K562 (cell line): ENCODE measurements around the gene KIF17. TPM values are rescaled to one million over a fixed set of nuclear protein-coding genes. Genes with fewer than 3 reads are reported as not detected.

ENCODE experiments used
- C11orf30 ChIP-seq: fragments of 450-650 bp; IDR thresholded peaks from 2 replicates; pipeline ENCODE4 v1.6.1; 2016; ENCODE audit warnings: low read depth, mild to moderate bottlenecking
- CTBP1 ChIP-seq: fragments of 450-650 bp; IDR thresholded peaks from 2 replicates; pipeline ENCODE4 v1.6.1; 2016; ENCODE audit warnings: borderline replicate concordance
- ETV1 ChIP-seq: fragments of 450-650 bp; conservative IDR thresholded peaks from 2 replicates; pipeline ENCODE4 v1.6.1; 2016; ENCODE audit warnings: missing genetic modification characterization, control low read depth, low read depth, missing compliant biosample characterization
- HDAC8 ChIP-seq: fragments of 450-650 bp; IDR thresholded peaks from 2 replicates; pipeline ENCODE4 v1.6.1; 2016; ENCODE audit warnings: mild to moderate bottlenecking, missing genetic modification characterization, moderate library complexity, missing compliant biosample characterization
- KDM2B ChIP-seq: fragments of 250-450 bp; sonication (Bioruptor Pico); IDR thresholded peaks from 2 replicates; pipeline ENCODE4 v1.8.0; 2021; ENCODE audit warnings: mild to moderate bottlenecking, moderate library complexity
- NCOA6 ChIP-seq: fragments of 450-650 bp; IDR thresholded peaks from 2 replicates; pipeline ENCODE4 v1.6.1; 2017; ENCODE audit warnings: mild to moderate bottlenecking
- POLR2B ChIP-seq: fragments of 450-650 bp; IDR thresholded peaks from 2 replicates; pipeline ENCODE4 v1.6.1; 2018; ENCODE audit warnings: low read depth; ENCODE audit not compliant: partially characterized antibody
- PRPF4 ChIP-seq: fragments of 200-400 bp; formaldehyde crosslinking; IDR thresholded peaks from one replicate; pipeline ENCODE4 v1.6.1; 2017; ENCODE audit warnings: low read length, low read depth, mild to moderate bottlenecking; ENCODE audit not compliant: insufficient read depth, poor library complexity, severe bottlenecking
- RB1 ChIP-seq: fragments of 450-650 bp; IDR thresholded peaks from 2 replicates; pipeline ENCODE4 v1.6.1; 2017; ENCODE audit warnings: low read depth, mild to moderate bottlenecking
- SAP30 ChIP-seq: fragments of 200-600 bp; sonication (generic); IDR thresholded peaks from 2 replicates; pipeline ENCODE4 v1.6.1; 2012; ENCODE audit warnings: borderline replicate concordance, low read depth, mild to moderate bottlenecking, moderate library complexity, low read length, control low read depth, inconsistent platforms; ENCODE audit not compliant: insufficient read depth, poor library complexity, severe bottlenecking
- SETDB1 ChIP-seq: IDR thresholded peaks from one replicate; pipeline ENCODE4 v1.6.1; 2012; ENCODE audit warnings: low read length, control low read depth, inconsistent platforms
- SMAD4 ChIP-seq: fragments of 250-450 bp; sonication (Bioruptor Pico); conservative IDR thresholded peaks from 2 replicates; pipeline ENCODE4 v1.8.0; 2021; ENCODE audit warnings: inconsistent platforms, mild to moderate bottlenecking, moderate library complexity
- SP1 ChIP-seq: sonication (generic); formaldehyde crosslinking; IDR thresholded peaks from 2 replicates; pipeline ENCODE4 v1.8.1; 2022; ENCODE audit warnings: mild to moderate bottlenecking, missing genetic modification reagents
- SRF ChIP-seq, 2 experiments: fragments of 250-450, 450-650 bp in 1 of 2; sonication (Bioruptor Pico) in 1 of 2; sonication (generic) in 1 of 2; formaldehyde crosslinking; IDR thresholded peaks; 2 replicates each; pipeline versions ENCODE4 v1.5.0 to v1.5.1; 2020 to 2022; ENCODE audit warnings: mild to moderate bottlenecking in 1 of 2, missing genetic modification reagents in 1 of 2
- STAT5A ChIP-seq: IDR thresholded peaks from 2 replicates; pipeline ENCODE4 v1.6.1; 2012; ENCODE audit warnings: low read length, inconsistent platforms, borderline replicate concordance
- TRIM24 ChIP-seq, 2 experiments: fragments of 450-650 bp; IDR thresholded peaks; 2 replicates each; pipeline ENCODE4 v1.6.1; 2016
- U2AF2 ChIP-seq: fragments of 200-400 bp; formaldehyde crosslinking; optimal IDR thresholded peaks from 2 replicates; pipeline ENCODE3; 2017; ENCODE audit warnings: low read depth, mild to moderate bottlenecking, low read length
- ZEB2 ChIP-seq: fragments of 450-650 bp; IDR thresholded peaks from 2 replicates; pipeline ENCODE4 v1.6.1; 2016
- ZNF134 ChIP-seq: fragments of 250-450 bp; sonication (Bioruptor Pico); conservative IDR thresholded peaks from 2 replicates; pipeline ENCODE4 v1.4.0; 2020
- polyA plus RNA-seq, 8 experiments: library from polyadenylated mRNA; depleted of rRNA in 4 of 8; stranded (reverse) in 5 of 8; unstranded in 3 of 8; fragments of >200 nt; fragmentation: Nextera tagmentation in 2 of 8; fragmentation: Illumina TruSeq in 1 of 8; extraction: Ambion mirVana in 2 of 8; extraction: Trizol in 1 of 8; gene quantifications; 2 replicates each; pipeline versions ENCODE4 v1.2.1 to v1.2.3, GENCODE V29; 2011 to 2014; ENCODE audit warnings: inconsistent platforms in 1 of 8, missing spikeins in 1 of 8
- total RNA-seq, 7 experiments: library from RNA; depleted of rRNA in 6 of 7; stranded (reverse); fragments of >200 nt in 6 of 7; fragmentation: Illumina TruSeq in 2 of 7; extraction: Trizol in 2 of 7; gene quantifications; 2 replicates each; pipeline versions ENCODE4 v1.2.1 to v1.2.3, GENCODE V29; 2011 to 2021; ENCODE audit warnings: low replicate concordance in 1 of 7
- TF ChIP-seq, protein P1 (sequence below): sonication (generic); formaldehyde crosslinking; IDR thresholded peaks from 2 replicates; pipeline ENCODE4 v1.8.0; 2022; ENCODE audit warnings: missing genetic modification reagents, mild to moderate bottlenecking, borderline replicate concordance
- TF ChIP-seq, protein P2 (sequence below): fragments of 450-650 bp; IDR thresholded peaks from 2 replicates; pipeline ENCODE4 v1.6.1; 2016; ENCODE audit warnings: low read depth, mild to moderate bottlenecking, moderate library complexity
- TF ChIP-seq, protein P3 (sequence below), 2 experiments: fragments of 150-350 bp in 1 of 2; IDR thresholded peaks; 2 replicates each; pipeline ENCODE4 v1.6.1; 2012 to 2016; ENCODE audit warnings: low read depth in 2 of 2, low read length in 2 of 2, mild to moderate bottlenecking in 1 of 2, moderate library complexity in 1 of 2
- TF ChIP-seq, protein P4 (sequence below): sonication (generic); formaldehyde crosslinking; IDR thresholded peaks from 2 replicates; pipeline ENCODE4 v1.8.1; 2023; ENCODE audit warnings: mild to moderate bottlenecking, missing genetic modification reagents, moderate library complexity

The KIF17 gene
- total and polyA plus RNA-seq, 9 of the 15 experiments (the other 6 are each of a cell fraction or from before 2014, with no cell fraction given), result 0.04 to 0.47 (median 0.18) TPM; not detected in 5

DNA sequence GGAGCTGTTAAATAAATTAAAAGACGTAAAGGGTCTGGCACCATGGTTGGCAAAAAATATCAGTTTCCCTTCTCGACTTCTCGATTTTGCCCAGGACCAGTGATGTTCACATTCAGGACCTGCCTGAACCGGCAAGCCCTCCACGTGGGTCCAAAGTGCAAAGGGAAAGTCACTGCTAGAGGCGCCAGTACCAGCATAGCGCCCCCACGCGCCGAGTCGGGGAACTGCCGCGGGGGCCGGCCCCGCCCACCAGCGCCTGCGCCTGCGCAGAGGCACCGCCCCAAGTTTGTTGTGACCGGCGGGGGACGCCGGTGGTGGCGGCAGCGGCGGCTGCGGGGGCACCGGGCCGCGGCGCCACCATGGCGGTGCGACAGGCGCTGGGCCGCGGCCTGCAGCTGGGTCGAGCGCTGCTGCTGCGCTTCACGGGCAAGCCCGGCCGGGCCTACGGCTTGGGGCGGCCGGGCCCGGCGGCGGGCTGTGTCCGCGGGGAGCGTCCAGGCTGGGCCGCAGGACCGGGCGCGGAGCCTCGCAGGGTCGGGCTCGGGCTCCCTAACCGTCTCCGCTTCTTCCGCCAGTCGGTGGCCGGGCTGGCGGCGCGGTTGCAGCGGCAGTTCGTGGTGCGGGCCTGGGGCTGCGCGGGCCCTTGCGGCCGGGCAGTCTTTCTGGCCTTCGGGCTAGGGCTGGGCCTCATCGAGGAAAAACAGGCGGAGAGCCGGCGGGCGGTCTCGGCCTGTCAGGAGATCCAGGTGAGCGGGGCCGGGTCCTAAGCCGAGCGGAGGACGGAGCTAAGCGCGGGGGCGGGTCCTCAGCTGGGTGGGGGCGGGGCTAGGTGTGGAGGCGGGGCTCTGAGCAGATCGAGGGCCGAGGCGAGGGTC is 84.4 kb downstream of the KIF17 start, which contains the start of gene PINK1 (continued):
- TF ChIP-seq, protein P1, sequence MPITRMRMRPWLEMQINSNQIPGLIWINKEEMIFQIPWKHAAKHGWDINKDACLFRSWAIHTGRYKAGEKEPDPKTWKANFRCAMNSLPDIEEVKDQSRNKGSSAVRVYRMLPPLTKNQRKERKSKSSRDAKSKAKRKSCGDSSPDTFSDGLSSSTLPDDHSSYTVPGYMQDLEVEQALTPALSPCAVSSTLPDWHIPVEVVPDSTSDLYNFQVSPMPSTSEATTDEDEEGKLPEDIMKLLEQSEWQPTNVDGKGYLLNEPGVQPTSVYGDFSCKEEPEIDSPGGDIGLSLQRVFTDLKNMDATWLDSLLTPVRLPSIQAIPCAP (CRISPR knock-in tag), result no peak
- no peak for TF ChIP-seq ZEB2
- peak; percentile 58; the same call in 1 of the 2 replicates for TF ChIP-seq KDM2B (CRISPR knock-in tag)
- TF ChIP-seq, protein P2, sequence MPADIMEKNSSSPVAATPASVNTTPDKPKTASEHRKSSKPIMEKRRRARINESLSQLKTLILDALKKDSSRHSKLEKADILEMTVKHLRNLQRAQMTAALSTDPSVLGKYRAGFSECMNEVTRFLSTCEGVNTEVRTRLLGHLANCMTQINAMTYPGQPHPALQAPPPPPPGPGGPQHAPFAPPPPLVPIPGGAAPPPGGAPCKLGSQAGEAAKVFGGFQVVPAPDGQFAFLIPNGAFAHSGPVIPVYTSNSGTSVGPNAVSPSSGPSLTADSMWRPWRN, result no peak
- peak; percentile 97 for TF ChIP-seq RB1
- no peak for TF ChIP-seq C11orf30
- peak; percentile 89 for TF ChIP-seq SAP30
- TF ChIP-seq PRPF4, result no peak
- no peak for TF ChIP-seq U2AF2
- peak; percentile 90 for TF ChIP-seq SP1
- no peak for TF ChIP-seq HDAC8 (tag)
- TF ChIP-seq STAT5A, result no peak
- no peak for TF ChIP-seq TRIM24 (IDR thresholded peaks at IDR 0.05)
- peak; percentile 92 for TF ChIP-seq SMAD4 (CRISPR knock-in tag)
- TF ChIP-seq ZNF134 (CRISPR knock-in tag), result no peak
- TF ChIP-seq POLR2B, result no peak
- TF ChIP-seq, protein P3, sequence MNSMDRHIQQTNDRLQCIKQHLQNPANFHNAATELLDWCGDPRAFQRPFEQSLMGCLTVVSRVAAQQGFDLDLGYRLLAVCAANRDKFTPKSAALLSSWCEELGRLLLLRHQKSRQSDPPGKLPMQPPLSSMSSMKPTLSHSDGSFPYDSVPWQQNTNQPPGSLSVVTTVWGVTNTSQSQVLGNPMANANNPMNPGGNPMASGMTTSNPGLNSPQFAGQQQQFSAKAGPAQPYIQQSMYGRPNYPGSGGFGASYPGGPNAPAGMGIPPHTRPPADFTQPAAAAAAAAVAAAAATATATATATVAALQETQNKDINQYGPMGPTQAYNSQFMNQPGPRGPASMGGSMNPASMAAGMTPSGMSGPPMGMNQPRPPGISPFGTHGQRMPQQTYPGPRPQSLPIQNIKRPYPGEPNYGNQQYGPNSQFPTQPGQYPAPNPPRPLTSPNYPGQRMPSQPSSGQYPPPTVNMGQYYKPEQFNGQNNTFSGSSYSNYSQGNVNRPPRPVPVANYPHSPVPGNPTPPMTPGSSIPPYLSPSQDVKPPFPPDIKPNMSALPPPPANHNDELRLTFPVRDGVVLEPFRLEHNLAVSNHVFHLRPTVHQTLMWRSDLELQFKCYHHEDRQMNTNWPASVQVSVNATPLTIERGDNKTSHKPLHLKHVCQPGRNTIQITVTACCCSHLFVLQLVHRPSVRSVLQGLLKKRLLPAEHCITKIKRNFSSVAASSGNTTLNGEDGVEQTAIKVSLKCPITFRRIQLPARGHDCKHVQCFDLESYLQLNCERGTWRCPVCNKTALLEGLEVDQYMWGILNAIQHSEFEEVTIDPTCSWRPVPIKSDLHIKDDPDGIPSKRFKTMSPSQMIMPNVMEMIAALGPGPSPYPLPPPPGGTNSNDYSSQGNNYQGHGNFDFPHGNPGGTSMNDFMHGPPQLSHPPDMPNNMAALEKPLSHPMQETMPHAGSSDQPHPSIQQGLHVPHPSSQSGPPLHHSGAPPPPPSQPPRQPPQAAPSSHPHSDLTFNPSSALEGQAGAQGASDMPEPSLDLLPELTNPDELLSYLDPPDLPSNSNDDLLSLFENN (IDR thresholded peaks at IDR 0.05; ENCODE audit: low read depth in 2 of 2, low read length in 2 of 2), result no peak; a peak in 1 of 4 replicates
- TF ChIP-seq CTBP1, result peak; percentile 83
- TF ChIP-seq NCOA6, result no peak; the same call in 1 of the 2 replicates
- no peak for TF ChIP-seq ETV1 (tag)
- TF ChIP-seq SETDB1, result no peak
- TF ChIP-seq, protein P4, sequence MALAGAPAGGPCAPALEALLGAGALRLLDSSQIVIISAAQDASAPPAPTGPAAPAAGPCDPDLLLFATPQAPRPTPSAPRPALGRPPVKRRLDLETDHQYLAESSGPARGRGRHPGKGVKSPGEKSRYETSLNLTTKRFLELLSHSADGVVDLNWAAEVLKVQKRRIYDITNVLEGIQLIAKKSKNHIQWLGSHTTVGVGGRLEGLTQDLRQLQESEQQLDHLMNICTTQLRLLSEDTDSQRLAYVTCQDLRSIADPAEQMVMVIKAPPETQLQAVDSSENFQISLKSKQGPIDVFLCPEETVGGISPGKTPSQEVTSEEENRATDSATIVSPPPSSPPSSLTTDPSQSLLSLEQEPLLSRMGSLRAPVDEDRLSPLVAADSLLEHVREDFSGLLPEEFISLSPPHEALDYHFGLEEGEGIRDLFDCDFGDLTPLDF (CRISPR knock-in tag), result no peak
- no peak for TF ChIP-seq SRF (CRISPR knock-in tag; IDR thresholded peaks at IDR 0.05)
